Liver (tissue), 3 donors: Measurements from ENCODE around the gene TARS1.

Experiments
- EGR1 ChIP-seq, 2 donors: IDR thresholded peaks; 2 replicates each; pipeline ENCODE4 v1.6.1; 2016 to 2018; ENCODE audit warnings: antibody characterized with exemption in 2 of 2, low read depth in 2 of 2
- JUND ChIP-seq, 2 donors: IDR thresholded peaks; 2 replicates each; pipeline ENCODE4 v1.6.1; 2016; ENCODE audit warnings: antibody characterized with exemption in 2 of 2
- RAD21 ChIP-seq, 2 donors: IDR thresholded peaks; 2 replicates each; pipeline ENCODE4 v1.6.1; 2016; ENCODE audit warnings: antibody characterized with exemption in 2 of 2, mild to moderate bottlenecking in 2 of 2
- SP1 ChIP-seq: IDR thresholded peaks from 2 replicates; pipeline ENCODE4 v1.6.1; 2018; ENCODE audit warnings: antibody characterized with exemption, mild to moderate bottlenecking
- TAF1 ChIP-seq: conservative IDR thresholded peaks from 2 replicates; pipeline ENCODE4 v1.6.1; 2016; ENCODE audit warnings: antibody characterized with exemption, mild to moderate bottlenecking
- YY1 ChIP-seq: IDR thresholded peaks from 2 replicates; pipeline ENCODE4 v1.6.1; 2016; ENCODE audit warnings: antibody characterized with exemption, mild to moderate bottlenecking
- TF ChIP-seq, protein P1 (sequence below): fragments of 150-350 bp; IDR thresholded peaks from 2 replicates; pipeline ENCODE4 v1.5.1; 2017; ENCODE audit warnings: improper control_type of control experiment, low read depth, low read length; ENCODE audit not compliant: missing input control
- TF ChIP-seq, protein P2 (sequence below): IDR thresholded peaks from 2 replicates; pipeline ENCODE4 v1.6.1; 2016; ENCODE audit warnings: antibody characterized with exemption, mild to moderate bottlenecking
- TF ChIP-seq, protein P3 (sequence below): IDR thresholded peaks from 2 replicates; pipeline ENCODE4 v1.6.1; 2016; ENCODE audit warnings: antibody characterized with exemption
- TF ChIP-seq, protein P4 (sequence below): IDR thresholded peaks from 2 replicates; pipeline ENCODE4 v1.6.1; 2016; ENCODE audit warnings: antibody characterized with exemption
- donor health status: healthy.
- donor health status: healthy.

DNA sequence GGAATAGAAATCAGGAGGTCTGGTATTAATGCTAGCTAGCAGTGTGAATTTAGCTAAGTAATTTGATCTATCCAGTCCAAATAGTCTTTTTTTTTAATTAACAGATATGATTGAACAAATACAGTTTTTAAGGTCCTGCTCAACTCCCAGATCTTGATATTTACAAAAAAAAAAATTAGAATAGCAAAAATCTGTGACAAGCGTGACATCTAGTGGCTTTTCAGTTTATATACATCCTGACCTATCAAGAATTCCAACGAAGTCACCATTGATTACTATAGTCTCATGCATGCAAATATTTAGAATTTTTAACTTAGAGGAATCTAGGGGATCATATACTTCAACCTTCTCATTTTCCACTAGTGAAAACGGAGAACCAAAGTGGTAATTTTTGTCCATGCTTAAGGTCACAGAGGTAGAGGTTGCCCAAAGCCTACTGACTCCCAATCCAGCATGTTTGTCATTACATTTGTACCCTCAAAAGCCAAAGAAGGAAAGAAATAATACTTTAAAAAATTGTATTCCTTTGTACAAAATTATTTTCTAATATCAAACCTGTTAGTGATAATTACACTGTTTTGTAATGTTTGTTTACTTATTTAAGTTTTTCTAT is 17.6 kb upstream of the TARS1 start:
- TF ChIP-seq, protein P1, sequence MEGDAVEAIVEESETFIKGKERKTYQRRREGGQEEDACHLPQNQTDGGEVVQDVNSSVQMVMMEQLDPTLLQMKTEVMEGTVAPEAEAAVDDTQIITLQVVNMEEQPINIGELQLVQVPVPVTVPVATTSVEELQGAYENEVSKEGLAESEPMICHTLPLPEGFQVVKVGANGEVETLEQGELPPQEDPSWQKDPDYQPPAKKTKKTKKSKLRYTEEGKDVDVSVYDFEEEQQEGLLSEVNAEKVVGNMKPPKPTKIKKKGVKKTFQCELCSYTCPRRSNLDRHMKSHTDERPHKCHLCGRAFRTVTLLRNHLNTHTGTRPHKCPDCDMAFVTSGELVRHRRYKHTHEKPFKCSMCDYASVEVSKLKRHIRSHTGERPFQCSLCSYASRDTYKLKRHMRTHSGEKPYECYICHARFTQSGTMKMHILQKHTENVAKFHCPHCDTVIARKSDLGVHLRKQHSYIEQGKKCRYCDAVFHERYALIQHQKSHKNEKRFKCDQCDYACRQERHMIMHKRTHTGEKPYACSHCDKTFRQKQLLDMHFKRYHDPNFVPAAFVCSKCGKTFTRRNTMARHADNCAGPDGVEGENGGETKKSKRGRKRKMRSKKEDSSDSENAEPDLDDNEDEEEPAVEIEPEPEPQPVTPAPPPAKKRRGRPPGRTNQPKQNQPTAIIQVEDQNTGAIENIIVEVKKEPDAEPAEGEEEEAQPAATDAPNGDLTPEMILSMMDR = peak; percentile 51
- TF ChIP-seq, protein P2, sequence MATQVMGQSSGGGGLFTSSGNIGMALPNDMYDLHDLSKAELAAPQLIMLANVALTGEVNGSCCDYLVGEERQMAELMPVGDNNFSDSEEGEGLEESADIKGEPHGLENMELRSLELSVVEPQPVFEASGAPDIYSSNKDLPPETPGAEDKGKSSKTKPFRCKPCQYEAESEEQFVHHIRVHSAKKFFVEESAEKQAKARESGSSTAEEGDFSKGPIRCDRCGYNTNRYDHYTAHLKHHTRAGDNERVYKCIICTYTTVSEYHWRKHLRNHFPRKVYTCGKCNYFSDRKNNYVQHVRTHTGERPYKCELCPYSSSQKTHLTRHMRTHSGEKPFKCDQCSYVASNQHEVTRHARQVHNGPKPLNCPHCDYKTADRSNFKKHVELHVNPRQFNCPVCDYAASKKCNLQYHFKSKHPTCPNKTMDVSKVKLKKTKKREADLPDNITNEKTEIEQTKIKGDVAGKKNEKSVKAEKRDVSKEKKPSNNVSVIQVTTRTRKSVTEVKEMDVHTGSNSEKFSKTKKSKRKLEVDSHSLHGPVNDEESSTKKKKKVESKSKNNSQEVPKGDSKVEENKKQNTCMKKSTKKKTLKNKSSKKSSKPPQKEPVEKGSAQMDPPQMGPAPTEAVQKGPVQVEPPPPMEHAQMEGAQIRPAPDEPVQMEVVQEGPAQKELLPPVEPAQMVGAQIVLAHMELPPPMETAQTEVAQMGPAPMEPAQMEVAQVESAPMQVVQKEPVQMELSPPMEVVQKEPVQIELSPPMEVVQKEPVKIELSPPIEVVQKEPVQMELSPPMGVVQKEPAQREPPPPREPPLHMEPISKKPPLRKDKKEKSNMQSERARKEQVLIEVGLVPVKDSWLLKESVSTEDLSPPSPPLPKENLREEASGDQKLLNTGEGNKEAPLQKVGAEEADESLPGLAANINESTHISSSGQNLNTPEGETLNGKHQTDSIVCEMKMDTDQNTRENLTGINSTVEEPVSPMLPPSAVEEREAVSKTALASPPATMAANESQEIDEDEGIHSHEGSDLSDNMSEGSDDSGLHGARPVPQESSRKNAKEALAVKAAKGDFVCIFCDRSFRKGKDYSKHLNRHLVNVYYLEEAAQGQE = no peak
- TF ChIP-seq, protein P3, sequence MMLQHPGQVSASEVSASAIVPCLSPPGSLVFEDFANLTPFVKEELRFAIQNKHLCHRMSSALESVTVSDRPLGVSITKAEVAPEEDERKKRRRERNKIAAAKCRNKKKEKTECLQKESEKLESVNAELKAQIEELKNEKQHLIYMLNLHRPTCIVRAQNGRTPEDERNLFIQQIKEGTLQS = no peak
- TF ChIP-seq, protein P4, sequence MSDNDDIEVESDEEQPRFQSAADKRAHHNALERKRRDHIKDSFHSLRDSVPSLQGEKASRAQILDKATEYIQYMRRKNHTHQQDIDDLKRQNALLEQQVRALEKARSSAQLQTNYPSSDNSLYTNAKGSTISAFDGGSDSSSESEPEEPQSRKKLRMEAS = no peak
- TF ChIP-seq YY1 = no peak
- TF ChIP-seq TAF1 = no peak
- peak; percentile 78 to 80 for TF ChIP-seq RAD21 (IDR thresholded peaks at IDR 0.05)
- TF ChIP-seq SP1 = no peak
- no peak for TF ChIP-seq EGR1 (IDR thresholded peaks at IDR 0.05; ENCODE audit: low read depth in 2 of 2)
- TF ChIP-seq JUND (IDR thresholded peaks at IDR 0.05) = no peak
